Heart left ventricle (tissue), 13 donors: Measurements from ENCODE around the gene LEFTY2.

Experiments
- POLR2A ChIP-seq, 2 donors: fragments of 450-650 bp; IDR thresholded peaks; one replicate each; pipeline ENCODE4 v1.6.1; 2017; ENCODE audit warnings: antibody characterized with exemption in 2 of 2, mild to moderate bottlenecking in 2 of 2, moderate library complexity in 2 of 2
- TF ChIP-seq, protein P1 (sequence below), 12 donors: fragments of 200-600 bp; sonication (generic) in 4 of 12; IDR thresholded peaks; one replicate each; pipeline versions ENCODE4 v1.5.0 to v1.8.0; 2018 to 2022; ENCODE audit warnings: antibody characterized with exemption in 12 of 12, mild to moderate bottlenecking in 5 of 12
- donor health status: ischemic (EF 13 %, LVEDD 7.1; RV severe dilation, severe dysfunction).
- donor health status: DM: no; HTN: yes; CAD: no.
- donor health status: DM: no; HTN: no; CAD: no.
- donor health status: ischemic (EF 25% LVEDD 6.9; RV normal size, moderate dysfunction).
- donor health status: ischemic (EF 25% LVEDD 5.7; RV mildly dilated, moderate dysfunction).
- donor health status: ischemic (EF 35%, LVEDD 5.7; RV mildly dilated, moderate dysfunction).
- donor health status: nonischemic (EF 11% LVEDD 7.7; RV severe dilation, severe dysfunction).
- donor health status: DM: yes; HTN: yes; CAD: no.
- donor health status: PGD.
- donor health status: ischemic (EF 29% LVEDD 5.4; RV normal size, mild dysfunction).
- donor health status: nonischemic (EF 23%, LVEDD 6.1; RV moderate dilation, normal function).

DNA sequence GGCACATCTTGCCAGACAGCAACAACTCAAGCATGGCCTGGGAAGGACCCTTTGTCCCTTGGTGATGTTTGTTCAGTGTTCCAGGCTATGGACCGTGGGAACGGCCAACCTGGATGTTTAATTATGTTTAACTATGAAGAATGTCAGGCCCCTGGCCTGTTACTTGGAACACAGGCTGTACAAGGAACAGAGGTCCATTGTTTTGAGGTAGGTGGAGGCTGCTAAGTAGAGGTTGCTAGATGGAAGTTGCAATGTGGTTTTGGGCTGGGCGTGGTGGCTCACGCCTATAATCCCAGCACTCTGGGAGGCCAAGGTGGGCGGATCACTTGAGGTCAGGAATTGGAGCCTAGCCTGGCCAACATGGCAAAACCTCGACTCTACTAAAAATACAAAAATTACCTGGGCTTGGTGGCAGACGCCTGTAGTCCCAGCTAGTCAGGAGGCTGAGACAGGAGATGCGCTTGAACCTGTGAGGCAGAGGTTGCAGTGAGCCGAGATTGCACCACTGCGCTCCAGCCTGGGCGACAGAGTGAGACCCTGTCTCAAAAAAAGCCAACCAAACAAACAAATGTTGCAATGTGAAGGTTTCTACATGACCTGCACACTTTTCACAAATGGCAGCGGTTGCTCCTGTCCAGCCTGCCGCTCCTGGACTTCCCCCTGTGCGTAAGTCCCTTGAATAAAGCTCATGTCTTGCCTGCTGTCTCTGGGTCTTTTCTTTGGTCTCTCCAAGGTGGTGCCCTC lies 49.6 kb downstream of the LEFTY2 start:
- TF ChIP-seq, protein P1, sequence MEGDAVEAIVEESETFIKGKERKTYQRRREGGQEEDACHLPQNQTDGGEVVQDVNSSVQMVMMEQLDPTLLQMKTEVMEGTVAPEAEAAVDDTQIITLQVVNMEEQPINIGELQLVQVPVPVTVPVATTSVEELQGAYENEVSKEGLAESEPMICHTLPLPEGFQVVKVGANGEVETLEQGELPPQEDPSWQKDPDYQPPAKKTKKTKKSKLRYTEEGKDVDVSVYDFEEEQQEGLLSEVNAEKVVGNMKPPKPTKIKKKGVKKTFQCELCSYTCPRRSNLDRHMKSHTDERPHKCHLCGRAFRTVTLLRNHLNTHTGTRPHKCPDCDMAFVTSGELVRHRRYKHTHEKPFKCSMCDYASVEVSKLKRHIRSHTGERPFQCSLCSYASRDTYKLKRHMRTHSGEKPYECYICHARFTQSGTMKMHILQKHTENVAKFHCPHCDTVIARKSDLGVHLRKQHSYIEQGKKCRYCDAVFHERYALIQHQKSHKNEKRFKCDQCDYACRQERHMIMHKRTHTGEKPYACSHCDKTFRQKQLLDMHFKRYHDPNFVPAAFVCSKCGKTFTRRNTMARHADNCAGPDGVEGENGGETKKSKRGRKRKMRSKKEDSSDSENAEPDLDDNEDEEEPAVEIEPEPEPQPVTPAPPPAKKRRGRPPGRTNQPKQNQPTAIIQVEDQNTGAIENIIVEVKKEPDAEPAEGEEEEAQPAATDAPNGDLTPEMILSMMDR (IDR thresholded peaks at IDR 0.05): no peak
- TF ChIP-seq POLR2A (IDR thresholded peaks at IDR 0.05): no peak
